GM23338 (cell line): ENCODE results near the gene SEZ6. TPM values are rescaled to one million over a fixed set of nuclear protein-coding genes. Genes with fewer than 3 reads are reported as not detected.

ENCODE experiments used
- ATAC-seq: fragments of 200-7000 bp; cut with Tn5 transposase; 3 replicates; pipeline ENCODE4 v1.9.1; 2020
- DNase-seq: peaks from one replicate; pipeline ENCODE4 v3.0.0-alpha.2; 2015; ENCODE audit warnings: low spot score
- H2AFZ ChIP-seq: fragments of 200-600 bp; sonication (generic); 2 replicates; pipeline ENCODE4 v1.8.0; 2016; ENCODE audit warnings: antibody characterized with exemption, mild to moderate bottlenecking, moderate library complexity
- H3F3A ChIP-seq: fragments of 200-600 bp; sonication (generic); replicated peaks from 2 replicates; pipeline ENCODE4 v1.8.0; 2017; ENCODE audit warnings: antibody characterized with exemption, mixed run types, low read depth
- H3K27ac ChIP-seq: fragments of 200-600 bp; sonication (generic); 2 replicates; pipeline ENCODE4 v1.6.1; 2016; ENCODE audit warnings: low read depth
- H3K27me3 ChIP-seq: fragments of 200-600 bp; sonication (generic); 2 replicates; pipeline ENCODE4 v1.8.0; 2016; ENCODE audit warnings: mild to moderate bottlenecking, mixed run types, moderate library complexity; ENCODE audit not compliant: insufficient read depth
- H3K36me3 ChIP-seq: fragments of 200-600 bp; sonication (generic); 2 replicates; pipeline ENCODE4 v1.8.0; 2016; ENCODE audit warnings: mild to moderate bottlenecking; ENCODE audit not compliant: insufficient read depth
- H3K4me1 ChIP-seq: fragments of 200-600 bp; sonication (generic); 2 replicates; pipeline ENCODE4 v1.8.0; 2016; ENCODE audit warnings: mild to moderate bottlenecking, moderate library complexity; ENCODE audit not compliant: insufficient read depth
- H3K4me2 ChIP-seq: fragments of 200-600 bp; sonication (generic); 2 replicates; pipeline ENCODE4 v1.7.1; 2017; ENCODE audit warnings: mixed run types
- H3K4me3 ChIP-seq: fragments of 200-600 bp; sonication (generic); 2 replicates; pipeline ENCODE4 v1.6.1; 2016; ENCODE audit warnings: mixed run types
- H3K79me2 ChIP-seq: fragments of 200-600 bp; sonication (generic); replicated peaks from 2 replicates; pipeline ENCODE4 v1.8.0; 2017; ENCODE audit warnings: mild to moderate bottlenecking; ENCODE audit not compliant: insufficient read depth
- H3K9me2 ChIP-seq: fragments of 200-600 bp; sonication (generic); 2 replicates; pipeline ENCODE4 v1.8.0; 2017; ENCODE audit not compliant: insufficient read depth
- H4K20me1 ChIP-seq: fragments of 200-600 bp; sonication (generic); replicated peaks from 2 replicates; pipeline ENCODE4 v1.8.0; 2017; ENCODE audit warnings: mild to moderate bottlenecking; ENCODE audit not compliant: insufficient read depth
- H3K27ac Mint-ChIP-seq: 2 replicates; pipeline ENCODE4 v1.8.0; 2020; ENCODE audit warnings: inconsistent platforms, mild to moderate bottlenecking, moderate library complexity, mixed read lengths
- H3K27me3 Mint-ChIP-seq: 3 replicates; pipeline ENCODE4 v1.8.0; 2022; ENCODE audit warnings: low read depth, mild to moderate bottlenecking, moderate library complexity, mixed read lengths, inconsistent platforms; ENCODE audit not compliant: insufficient read depth, poor library complexity
- H3K36me3 Mint-ChIP-seq: 3 replicates; pipeline ENCODE4 v1.8.0; 2021; ENCODE audit warnings: low read depth, mild to moderate bottlenecking, inconsistent platforms, moderate library complexity, mixed read lengths
- H3K4me1 Mint-ChIP-seq: 3 replicates; pipeline ENCODE4 v1.8.0; 2020; ENCODE audit warnings: mild to moderate bottlenecking, inconsistent platforms, mixed read lengths
- H3K4me3 Mint-ChIP-seq: 3 replicates; pipeline ENCODE4 v1.8.0; 2021; ENCODE audit warnings: moderate library complexity, mild to moderate bottlenecking, inconsistent platforms, mixed read lengths
- H3K9me3 Mint-ChIP-seq: 3 replicates; pipeline ENCODE4 v1.8.0; 2020; ENCODE audit warnings: moderate library complexity, mild to moderate bottlenecking, inconsistent platforms, mixed read lengths
- ETS1 ChIP-seq: IDR thresholded peaks from 2 replicates; pipeline ENCODE4 v1.6.1; 2016; ENCODE audit warnings: antibody characterized with exemption
- EZH2 ChIP-seq: fragments of 200-600 bp; sonication (generic); IDR thresholded peaks from one replicate; pipeline ENCODE4 v1.8.0; 2017; ENCODE audit warnings: antibody characterized with exemption, mild to moderate bottlenecking, low read depth; ENCODE audit not compliant: unreplicated experiment
- JUNB ChIP-seq: IDR thresholded peaks from one replicate; pipeline ENCODE4 v1.6.1; 2016; ENCODE audit warnings: antibody characterized with exemption; ENCODE audit not compliant: unreplicated experiment
- NANOG ChIP-seq: IDR thresholded peaks from 2 replicates; pipeline ENCODE4 v1.6.1; 2016; ENCODE audit warnings: antibody characterized with exemption, borderline replicate concordance
- REST ChIP-seq: IDR thresholded peaks from one replicate; pipeline ENCODE4 v1.6.1; 2018; ENCODE audit warnings: antibody characterized with exemption; ENCODE audit not compliant: unreplicated experiment
- STAT1 ChIP-seq: IDR thresholded peaks from one replicate; pipeline ENCODE4 v1.6.1; 2016; ENCODE audit warnings: antibody characterized with exemption; ENCODE audit not compliant: unreplicated experiment
- ZNF114 ChIP-seq: fragments of 250-450 bp; sonication (Bioruptor Pico); IDR thresholded peaks from 2 replicates; pipeline ENCODE4 v1.5.0; 2020; ENCODE audit warnings: mild to moderate bottlenecking, moderate library complexity
- ZNF331 ChIP-seq: fragments of 250-450 bp; sonication (Bioruptor Pico); IDR thresholded peaks from 2 replicates; pipeline ENCODE4 v1.5.0; 2020; ENCODE audit warnings: low read depth, mild to moderate bottlenecking, moderate library complexity
- polyA plus RNA-seq: library from polyadenylated mRNA; unstranded; fragments of >200 nt; fragmentation: Nextera tagmentation; extraction: Ambion mirVana; gene quantifications from 2 replicates; pipeline ENCODE4 v1.2.1, GENCODE V29; 2016
- total RNA-seq: library from RNA; depleted of rRNA; stranded (reverse); fragments of >200 nt; shearing (Covaris generic); gene quantifications from 2 replicates; pipeline ENCODE4 v1.2.3, GENCODE V29; 2014

Gene SEZ6
- total and polyA plus RNA-seq, 2 experiments from 2014 or later = 1.0 to 6.5 TPM

- TF ChIP-seq JUNB (no peak), EZH2 (no peak), NANOG (no peak), STAT1 (no peak), ZNF114 (no peak), ZNF331 (CRISPR knock-in tag) (no peak), ETS1 (no peak), REST (no peak)
Observed at GRCh38 chr17:28958820-28959455, 46.9 kb downstream of the SEZ6 start (continued).

GRCh38 chr17:28957992-28958355 is 47.9 kb downstream of the SEZ6 start:
- Mint-ChIP-seq H3K36me3 (no peaks in the 10 kb centered on the region), H3K4me1 (peaks cover 17% of the 10 kb centered on the region), H3K27me3 (peaks cover 4% of the 10 kb centered on the region), H3K9me3 (no peaks in the 10 kb centered on the region), H3K27ac (no peak overlapping the region), H3K4me3 (no peak overlapping the region)
- H3K4me1 ChIP-seq = peaks cover 3% of the 10 kb centered on the region; the same call in 1 of the 2 replicates
- H3F3A ChIP-seq = 0 out of 2 replicates have a peak, but pooled peaks cover 7% of the 10 kb centered on the region
- H3K4me3 ChIP-seq = no peak overlapping the region
- H3K27ac ChIP-seq = no peak overlapping the region
- H3K9me2 ChIP-seq = no peaks in the 10 kb centered on the region
- H3K4me2 ChIP-seq = no peak overlapping the region
- no peak for TF ChIP-seq NANOG
- no peaks in the 10 kb centered on the region for H3K27me3 ChIP-seq
- no peak overlapping the region for H2AFZ ChIP-seq
- ATAC-seq = no peak
- H3K79me2 ChIP-seq = no peaks in the 10 kb centered on the region
- H4K20me1 ChIP-seq = no peaks in the 10 kb centered on the region
- no peaks in the 10 kb centered on the region for H3K36me3 ChIP-seq
- DNase-seq = no peak
